HT-29 (cell line): ENCODE measurements around the gene RNF166. TPM values are rescaled to one million over a fixed set of nuclear protein-coding genes. Genes with fewer than 3 reads are reported as not detected.

Experiments used
- DNase-seq: peaks from one replicate; pipeline ENCODE4 v3.0.0-alpha.2; 2015; ENCODE audit warnings: low spot score
- total RNA-seq: library from RNA; depleted of rRNA; stranded (reverse); fragments of >200 nt; shearing (Covaris generic); gene quantifications from 2 replicates; pipeline ENCODE4 v1.2.3, GENCODE V29; 2014

Gene RNF166
- total RNA-seq, 1 experiment from 2014 or later: 44.6 TPM

DNA sequence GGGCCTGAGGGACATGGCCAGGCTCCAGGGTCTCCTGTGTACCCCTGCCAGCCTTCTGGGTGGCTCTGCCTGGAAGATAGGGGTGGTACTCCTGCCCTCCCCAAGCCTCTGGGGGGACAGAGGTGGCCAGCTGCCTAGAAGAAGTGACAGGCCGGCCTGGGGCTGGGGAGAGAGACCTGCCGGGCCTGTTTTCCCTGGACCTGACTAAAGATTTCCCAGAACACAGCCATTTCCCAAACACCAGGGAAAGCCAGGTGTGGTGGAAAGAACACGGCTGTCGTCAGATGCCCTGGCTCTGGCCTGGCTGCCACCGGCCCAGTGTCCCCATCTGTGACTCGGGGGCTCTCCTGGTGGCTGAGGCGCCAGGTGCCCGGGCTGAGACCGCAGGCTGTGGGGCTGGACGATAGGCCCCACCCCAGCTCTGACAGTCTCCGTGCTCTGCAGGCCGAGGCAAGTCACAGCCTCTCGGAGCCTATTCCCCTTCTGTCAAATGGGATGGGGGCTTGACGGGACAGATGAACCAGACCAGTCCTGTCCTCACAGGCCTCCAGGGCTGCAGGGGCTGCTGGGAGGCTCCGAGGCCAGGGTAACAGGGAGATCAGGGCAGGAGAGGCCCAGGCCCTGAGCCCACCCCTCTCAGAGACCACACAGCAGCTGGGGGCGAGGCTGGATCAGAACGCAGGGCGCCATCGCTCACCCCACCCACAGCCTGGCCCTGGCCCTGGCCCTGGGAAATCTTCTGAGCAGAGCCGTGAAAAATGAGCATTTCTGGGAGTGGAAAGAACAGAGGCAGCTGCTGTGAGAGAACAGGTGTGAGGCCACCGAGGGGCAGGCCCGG is 33.1 kb upstream of the RNF166 start:
- no peak for DNase-seq

DNA sequence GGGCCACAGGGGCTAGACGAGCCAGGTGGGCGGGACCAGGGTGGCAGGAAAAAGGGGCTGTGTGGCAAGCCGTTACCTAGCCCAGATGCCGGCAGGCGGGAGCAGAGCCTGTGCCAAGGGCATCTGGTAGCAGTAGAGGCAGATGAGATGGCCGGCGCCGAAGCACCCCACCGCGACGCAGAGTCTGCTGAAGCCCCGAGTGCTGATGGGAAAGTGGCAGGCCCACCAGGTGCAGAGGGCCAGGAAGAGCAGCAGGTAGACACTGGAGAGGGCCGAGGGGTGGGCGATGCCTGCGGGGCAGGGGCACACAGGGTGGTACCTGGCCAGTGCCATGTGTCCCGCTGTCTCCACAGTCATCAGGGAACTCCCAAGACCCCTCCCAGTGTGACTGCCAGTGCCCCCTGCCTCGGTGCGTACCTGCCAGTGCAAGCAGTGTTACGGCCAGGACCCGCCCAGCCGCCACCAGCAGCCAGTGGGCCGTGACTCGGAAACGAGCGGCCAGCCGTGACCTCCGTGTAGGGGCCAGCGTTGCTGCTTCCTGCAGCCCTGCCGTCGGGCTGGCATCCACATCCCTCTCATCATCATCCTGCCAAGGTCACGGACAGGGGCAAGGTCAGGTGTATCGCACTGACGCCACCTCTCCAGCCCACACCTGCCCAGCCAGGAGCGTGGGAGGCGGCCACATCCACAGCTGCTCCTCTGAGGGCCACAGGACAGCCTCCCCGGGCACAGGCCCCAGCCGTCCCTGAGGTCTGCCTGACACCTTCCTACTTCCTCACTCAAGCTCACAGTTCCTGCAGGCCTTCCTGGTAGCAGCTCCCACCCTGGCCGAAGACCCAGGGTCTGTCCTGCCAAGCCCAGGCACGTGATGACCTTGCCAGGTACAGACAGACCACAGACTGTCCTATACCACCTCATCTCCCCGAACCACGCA is 32.2 kb upstream of the RNF166 start:
- DNase-seq: no peak

DNA sequence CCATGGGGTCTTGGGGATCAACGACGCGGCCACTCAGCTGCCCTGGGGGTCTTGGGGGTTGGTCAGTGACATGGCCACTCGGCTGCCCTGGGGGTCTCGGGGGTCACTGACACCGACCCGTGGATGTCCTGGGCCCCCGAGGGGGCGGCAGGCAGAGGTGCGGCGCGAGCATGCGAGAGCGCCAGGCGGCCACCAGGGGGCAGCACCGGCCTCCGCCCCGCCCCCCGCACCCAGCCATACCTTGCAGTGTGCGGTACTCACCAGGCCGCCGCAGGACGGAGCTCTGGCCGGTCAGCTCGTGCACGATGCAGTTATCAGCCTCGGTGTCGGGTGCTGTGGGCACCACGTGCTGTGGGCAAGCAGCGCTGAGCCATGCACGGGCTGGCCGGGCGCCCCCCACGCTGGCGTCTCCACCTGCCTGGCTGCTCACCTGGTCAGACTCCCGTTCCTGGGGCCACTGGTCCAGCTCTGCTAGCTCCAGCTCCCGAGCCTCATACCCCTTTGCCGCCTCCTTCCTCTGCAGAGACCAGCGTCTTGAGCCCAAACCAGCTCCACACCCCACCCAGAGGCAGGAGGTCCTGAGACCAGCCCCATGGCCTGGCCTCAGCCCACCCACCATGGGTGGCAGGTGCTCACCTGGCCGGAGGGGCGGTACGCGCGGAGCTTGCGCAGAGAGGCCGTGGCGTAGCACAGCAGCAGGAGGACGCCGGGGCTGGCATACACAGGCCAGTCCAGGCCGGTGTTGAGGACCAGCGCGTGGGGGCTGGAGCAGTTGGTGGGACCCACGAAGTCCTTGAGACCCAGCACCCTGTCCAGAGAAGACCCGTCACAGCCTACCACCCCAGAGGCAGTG is 31.3 kb upstream of the RNF166 start:
- peak; percentile 72 for DNase-seq

DNA sequence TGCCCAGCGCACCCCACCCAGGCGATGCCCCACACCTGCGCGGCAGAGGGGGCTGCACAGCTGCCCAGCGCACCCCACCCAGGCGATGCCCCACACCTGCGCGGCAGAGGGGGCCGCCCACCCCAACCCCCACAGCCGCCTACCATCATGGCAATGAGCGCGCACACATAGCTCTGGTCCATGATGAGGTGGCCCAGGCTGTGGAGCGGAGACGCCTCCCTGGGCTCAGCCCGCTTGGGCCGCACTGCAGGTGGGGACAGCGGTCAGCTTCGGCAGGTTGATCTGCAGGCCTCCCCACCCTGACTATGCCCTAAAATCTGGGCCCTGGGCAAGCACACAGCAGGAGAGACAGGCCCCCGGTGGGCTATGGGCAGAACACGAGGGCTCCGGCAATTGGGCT is 30.3 kb upstream of the RNF166 start:
- DNase-seq: no peak

DNA sequence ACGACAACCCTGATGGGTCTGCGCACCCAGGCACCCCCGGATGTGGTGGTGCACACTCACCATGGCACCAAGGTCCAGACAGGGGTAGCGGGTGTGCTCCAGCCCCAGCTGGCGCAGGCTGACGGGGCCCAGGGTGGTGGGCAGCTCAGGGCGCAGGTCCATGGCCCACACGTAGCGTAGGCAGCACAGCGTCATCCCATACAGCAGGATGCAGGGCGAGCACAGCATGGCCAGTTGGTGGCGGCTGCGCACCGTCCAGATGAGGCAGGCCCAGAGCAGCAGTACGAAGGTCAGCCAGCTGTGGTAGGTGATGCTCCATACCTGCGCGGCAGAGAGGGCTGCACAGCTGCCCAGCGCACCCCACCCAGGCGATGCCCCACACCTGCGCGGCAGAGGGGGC is 29.9 kb upstream of the RNF166 start:
- no peak for DNase-seq

DNA sequence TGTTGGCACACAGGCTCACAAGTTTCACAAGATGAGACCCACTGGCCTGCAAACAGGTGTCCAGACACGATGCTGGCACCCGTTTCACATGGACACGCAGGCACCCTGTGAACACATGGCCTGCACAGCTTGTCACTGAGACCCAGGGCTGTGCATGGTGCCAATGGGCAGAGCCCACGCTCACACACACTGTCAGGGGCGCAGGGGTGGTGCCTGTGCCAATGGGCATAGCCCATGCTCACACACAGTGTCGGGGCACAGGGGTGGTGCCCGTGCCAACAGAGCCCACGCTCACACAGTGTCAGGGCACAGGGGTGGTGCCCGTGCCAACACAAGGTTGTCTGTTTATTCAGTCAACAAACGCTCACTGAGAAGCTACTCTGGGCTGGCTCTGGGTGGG is 29.4 kb upstream of the RNF166 start:
- DNase-seq: no peak

DNA sequence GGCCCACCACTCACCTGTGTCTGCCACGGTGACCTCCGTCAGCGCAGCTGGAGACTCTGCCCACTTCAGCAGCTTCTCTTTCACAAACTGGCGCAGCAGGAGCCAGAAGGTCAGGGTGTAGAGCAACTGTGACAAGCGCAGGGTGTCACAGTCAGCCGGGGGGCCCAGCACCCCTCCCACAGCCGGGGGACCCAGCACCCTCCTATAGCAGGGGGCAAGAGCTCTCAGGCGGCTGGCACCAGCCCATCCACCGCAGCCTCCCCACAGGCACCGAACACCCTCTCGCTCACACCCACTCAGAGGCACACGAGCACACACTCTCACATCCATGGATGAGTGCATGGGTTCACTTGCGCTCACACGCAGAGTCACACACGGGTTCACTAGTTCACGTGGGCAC is 28.9 kb upstream of the RNF166 start:
- DNase-seq: no peak

DNA sequence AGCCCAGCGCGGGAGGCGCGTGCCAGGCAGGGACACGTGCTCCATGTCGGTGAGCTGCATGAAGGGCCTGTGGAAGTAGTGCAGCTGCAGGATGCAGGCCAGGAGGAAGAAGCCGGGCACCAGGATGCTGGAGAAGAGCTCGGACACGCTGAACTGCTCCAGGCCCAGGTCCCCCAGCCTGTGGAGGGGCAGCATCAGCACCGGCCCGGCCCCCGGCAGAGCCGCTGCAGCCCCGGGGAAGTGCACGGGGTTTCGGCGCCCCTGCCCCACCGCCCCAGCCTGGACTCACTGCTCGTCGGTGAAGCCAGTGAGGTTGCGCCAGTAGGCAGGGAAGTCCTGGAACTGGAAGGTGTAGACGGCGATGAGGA is 28.1 kb upstream of the RNF166 start:
- no peak for DNase-seq

DNA sequence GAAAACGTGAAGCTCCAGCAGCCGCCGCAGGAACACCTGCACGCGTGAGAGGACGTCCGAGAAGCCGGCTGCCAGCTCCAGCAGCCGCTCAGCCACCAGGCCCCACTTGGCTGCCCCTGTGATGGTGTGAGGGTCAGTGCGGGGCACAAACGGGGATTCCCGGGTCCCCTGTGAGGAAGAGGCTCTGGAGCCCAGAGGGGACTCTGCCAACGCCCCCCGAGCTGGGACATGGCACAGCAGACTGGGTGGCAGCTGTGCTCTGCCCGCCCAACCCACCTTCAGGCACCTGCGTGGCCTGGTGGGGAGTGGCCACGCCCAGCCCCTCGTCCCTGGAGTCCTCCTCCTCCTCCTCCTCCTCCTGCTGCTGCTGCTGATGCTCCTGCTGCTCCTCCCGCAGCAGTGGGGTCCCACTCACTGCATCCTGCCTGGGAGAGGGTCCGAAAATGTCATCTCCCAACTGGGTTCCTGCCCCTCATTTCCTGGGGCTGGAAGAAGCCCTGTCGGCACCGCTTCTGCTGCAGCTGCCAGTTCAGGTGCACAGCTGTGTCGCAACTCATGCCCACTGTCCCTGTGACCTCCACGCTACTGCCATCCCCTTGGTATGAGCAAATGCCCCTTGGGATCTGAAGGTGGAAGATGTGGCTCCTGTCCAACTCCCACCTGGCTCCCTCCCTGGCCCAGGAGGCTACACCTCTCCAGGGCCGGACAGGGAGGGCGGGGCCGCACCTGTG is 27.6 kb upstream of the RNF166 start:
- no peak for DNase-seq

DNA sequence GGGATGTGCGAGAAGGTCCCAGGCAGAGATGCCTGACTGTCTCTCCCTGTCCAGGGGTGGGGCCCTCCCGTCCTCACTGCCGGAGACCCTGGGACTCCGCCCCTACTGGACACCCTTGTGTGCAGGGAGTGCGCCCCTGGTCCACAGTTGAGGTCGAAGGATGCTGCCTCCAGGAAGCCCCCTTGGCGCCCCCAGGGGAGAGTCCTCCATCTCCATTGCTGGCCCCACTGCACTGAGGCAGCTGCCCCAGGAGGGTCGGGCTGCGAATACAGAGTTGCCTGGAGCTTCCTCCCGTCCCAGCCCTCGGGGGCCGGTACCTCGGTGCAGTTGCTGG is 26.7 kb upstream of the RNF166 start:
- DNase-seq: no peak

DNA sequence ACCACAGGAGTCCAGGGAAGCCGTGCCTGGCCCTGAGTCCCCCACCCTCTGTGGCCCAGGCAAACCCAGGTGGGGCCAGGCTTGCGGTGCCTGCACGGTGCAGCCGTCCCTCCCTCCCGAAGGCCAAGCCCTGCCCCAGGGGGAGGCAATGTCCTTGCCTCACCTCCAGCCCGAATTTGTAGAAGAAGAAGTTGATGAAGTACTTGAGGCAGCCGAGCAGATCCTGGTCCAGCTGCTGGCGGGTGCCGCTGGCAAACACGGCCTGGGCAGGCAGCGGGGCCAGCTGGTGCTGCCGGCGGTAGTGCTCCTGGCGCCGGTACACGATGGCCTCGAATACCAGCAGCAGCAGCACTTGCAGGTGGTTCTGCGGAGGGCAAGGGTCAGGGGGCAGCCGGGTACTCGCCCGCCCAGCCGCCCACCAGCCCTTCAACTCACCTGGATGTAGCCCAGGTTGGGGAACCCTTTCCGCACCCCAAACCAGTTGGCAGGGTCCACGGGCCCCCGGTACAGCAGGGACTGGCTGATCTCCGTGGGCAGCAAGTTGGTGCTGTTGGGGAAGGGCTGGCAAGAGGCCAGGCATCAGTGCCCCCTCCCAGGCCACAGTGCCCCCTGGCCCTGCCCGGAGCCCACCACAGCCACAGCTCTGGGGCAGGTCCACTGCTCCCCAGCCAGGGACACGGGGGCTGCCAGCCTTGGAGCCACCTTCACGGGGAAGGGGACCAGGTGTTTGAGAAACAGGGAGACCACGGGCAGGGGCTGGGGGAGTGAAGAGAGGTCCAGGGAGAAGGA is 26.2 kb upstream of the RNF166 start:
- DNase-seq: no peak

DNA sequence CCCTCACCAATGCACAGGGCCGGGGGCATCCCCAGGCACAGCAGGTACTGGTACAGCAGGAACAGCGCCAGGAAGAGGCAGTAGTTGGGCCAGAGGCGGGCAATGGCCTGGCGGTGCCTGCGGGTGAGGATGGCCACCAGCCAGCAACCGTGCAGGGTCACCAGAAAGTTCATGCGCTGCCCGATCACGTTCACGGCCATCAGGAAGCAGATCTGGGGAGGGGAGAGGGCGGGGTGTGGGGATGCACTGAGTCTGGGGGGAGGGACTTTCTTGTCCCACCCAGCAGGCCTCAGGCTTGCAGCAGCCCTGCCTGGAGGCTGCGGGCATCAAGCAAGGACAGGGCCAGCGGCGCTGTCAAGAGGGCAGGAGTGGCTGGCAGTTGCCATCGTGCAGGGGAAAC is 25.5 kb upstream of the RNF166 start:
- DNase-seq: no peak

DNA sequence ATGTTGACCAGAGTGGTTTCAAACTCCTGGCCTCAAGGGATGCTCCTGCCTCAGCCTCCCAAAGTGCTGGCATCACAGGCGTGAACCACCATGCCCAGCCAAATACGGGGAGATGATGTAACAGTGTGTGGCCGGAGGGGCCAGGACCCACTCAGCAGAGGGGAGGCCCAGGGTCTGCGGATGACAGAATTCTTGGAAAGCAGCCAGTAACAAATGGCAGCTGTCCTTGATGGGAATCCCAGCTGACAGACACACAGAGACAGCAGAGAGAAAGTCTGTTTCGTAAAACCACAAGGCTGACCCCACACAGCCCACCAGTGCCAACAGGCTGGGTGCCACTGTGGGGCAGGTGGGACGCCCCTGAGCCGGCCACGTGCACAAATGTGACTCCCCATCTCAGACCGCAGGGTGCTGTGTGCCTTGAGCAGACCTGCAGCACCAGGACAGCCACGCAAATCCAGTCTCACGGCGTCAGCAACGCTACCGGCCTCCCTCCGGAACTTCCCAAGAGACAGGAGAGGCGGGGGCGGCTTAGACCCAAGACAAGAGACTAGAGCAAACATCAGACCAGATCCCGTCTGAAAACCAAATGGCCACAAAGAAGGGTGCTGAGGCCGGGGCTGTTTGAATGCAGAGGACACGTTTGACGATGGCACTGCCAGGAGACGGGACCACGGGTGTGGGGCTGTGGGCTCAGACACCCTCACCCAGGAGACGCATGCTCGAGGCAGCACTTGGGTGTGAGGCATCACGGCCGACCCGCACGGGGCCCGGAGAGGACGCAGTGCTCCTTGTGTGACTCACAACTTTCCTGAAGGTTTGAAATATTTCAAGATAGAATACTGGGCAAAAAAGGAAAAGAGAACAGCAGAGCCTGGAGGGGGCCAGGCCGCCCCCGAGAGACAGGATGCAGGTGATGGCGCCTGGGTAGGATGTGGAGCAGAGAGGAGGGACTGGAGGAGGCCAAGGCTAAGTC is 24.7 kb upstream of the RNF166 start:
- DNase-seq: no peak

DNA sequence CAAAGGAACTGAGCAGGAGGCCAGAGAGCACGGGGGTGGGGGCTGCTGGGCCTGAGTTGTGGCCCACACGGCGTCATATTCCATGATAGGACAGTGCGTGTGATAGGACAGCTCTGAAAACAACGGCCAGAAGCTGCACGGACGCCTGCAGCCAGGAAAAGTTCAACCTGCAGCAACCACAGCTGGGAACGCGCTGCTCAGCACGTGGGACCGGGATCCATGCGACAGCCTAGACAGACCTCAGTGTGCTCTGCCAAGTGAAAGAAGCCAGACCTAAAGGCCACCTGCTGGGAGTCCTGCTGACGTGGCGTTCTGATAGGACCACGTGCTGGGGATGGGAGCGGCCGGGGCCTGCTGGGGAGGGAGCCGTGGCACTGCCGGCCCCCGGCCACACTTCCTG is 21.7 kb upstream of the RNF166 start:
- no peak for DNase-seq

DNA sequence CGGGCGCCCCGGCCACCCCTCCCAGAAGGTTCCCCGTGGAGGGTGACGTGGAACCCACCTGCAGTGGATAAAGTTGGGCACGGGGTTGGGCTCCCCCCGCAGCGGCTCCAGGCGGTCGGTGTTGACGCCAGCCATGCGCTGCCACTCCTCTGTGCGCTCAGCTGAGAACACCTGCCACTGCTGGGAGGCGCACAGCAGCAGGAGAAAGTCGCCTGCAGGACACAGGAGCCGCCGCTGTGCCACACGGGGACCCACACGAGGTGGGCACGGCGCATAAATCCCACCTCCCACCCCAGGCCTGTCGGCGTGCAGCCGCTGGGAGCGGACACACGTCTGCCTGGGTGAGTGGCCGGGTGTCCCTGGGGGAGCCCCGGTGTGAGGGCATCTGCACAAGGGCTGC is 20.8 kb upstream of the RNF166 start:
- DNase-seq: no peak

DNA sequence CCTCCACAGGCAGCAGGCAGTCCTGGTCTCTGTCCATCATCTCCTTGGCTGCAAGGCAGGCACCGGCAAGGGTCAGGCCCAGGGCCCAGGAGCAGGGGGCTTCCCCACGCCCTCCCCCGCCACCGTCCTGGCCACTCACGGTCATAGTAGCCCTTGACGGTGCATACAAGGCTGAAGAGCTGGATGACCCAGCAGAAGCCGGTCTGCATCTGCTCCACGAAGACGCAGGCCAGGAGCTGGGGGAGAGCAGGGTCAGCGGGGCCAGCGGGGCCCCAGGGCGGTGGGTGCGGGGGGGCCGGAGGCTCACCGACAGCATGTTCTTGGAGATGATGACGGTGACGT is 20.2 kb upstream of the RNF166 start:
- DNase-seq: no peak

DNA sequence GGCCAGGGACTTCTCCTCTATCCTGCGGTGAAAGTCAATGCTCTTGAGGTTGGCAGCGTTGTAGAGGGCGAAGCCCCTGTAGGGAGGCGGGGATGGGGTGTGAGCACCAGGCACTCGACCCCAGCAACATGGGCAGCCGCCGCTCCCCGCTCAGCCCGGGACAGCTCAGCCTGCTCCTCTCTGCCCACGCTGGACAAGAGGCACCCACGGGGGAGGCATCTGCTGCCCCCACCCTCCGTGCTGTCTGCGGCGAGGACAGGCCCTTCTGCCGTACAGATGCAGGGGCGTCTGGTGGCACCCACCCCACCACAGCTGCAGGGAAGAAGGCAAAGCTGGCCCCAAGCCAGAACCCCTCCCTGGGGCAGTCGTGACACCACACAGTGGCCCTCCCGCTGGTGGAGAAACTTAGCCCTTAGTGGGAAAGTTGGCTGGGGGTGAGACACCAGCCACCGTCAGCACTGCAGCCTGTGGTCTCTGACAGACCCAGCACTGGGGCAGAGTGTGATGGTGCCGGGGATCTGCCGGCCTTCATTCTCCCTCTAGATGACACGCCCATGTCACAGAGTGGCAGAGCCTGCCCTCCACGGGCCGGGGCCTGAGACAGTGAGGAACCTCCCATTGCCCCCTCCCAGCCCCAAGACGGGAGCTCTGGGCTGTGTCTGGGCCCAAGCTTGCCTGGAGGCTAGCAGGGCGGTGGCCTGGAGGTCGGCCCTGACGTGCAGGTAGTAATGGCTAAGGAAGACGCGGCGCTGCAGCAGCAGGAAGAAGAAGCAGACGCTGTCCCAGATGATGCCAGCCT is 19.6 kb upstream of the RNF166 start:
- no peak for DNase-seq

DNA sequence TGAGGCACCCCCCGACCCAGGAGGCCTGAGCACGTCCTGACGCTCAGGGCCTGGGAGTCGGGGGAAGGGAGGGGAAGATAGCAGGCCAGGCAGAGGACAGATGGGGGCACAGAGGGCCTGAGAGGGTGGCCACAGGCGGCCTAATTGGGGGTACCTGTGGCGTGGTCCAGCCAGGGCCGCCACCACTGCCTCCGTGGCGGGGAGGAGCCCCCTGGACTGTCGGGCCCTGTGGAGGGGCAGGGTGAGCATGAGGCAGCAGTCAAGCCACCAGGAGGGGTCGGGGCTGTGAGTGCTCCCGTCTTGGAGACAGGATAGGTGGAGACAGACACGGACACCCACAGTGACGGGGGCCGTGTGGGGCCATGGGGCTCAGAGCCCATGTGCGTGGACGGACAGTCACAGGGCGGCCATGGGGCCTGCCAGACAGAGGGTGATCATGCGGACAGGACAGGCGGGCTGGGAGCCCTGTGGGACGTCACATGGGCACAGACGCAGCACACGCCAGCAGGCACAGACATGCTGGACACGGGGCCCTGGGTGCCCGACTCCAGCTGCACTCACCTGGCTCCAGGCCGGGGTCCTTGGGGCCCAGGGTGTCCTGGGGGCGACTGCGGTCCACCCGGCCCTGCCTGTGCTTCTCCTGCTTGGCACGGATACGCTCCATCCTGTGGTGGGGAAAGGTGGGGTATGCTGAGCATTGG is 18.8 kb upstream of the RNF166 start:
- DNase-seq: no peak
